Purkinje cell (primary cell): ENCODE results near the gene C9orf40. TPM values are rescaled to one million over a fixed set of nuclear protein-coding genes. Genes with fewer than 3 reads are reported as not detected.

ENCODE experiments used
- polyA plus RNA-seq: library from polyadenylated mRNA; unstranded; fragments of >200 nt; fragmentation: Nextera tagmentation; gene quantifications from 2 replicates; pipeline ENCODE4 v1.2.1, GENCODE V29; 2014

The C9orf40 gene, protein sequence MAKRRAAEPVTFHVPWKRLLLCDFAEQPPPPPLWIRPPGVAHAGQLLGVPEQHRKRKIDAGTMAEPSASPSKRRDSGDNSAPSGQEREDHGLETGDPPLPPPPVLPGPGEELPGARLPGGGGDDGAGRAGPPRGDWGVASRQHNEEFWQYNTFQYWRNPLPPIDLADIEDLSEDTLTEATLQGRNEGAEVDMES
- polyA plus RNA-seq = 6.5 and 11.2 TPM in 2 replicates

DNA sequence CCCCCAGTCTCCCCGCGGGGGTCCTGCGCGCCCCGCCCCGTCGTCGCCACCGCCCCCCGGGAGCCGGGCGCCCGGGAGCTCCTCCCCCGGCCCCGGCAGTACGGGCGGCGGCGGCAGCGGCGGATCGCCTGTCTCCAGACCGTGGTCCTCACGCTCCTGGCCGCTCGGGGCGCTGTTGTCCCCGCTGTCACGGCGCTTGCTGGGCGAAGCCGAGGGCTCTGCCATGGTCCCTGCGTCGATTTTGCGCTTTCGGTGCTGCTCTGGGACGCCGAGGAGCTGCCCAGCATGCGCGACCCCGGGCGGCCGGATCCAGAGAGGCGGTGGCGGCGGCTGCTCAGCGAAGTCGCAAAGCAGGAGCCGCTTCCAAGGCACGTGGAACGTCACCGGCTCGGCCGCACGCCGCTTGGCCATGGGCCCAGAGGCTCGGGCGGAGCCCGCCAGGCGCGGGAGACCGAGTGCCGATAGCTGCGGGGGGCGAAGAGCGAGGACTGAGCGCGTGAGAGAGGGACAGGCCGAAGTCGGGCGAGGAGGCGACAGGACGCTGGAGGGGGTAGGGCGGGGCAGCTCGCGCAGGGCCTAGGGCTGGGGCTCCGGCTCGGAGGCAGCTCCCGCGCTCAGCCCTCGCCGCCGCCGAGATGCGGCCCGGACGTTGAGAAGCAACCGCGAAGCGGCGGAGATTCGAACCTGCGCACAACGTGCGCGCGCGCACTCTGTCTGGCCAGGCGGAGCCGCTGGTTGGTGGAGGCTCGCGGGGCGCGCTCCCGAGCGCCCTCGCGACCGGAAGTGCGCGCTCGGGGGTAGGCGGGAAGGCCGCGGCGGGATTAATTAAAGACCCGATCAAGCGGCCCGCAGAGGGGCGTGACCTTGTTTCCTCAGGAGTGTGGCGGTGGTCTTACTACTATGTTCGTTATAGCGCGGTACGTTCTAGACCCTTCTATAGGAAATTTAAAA, at the start of gene C9orf40:
Gene C9orf40, minus strand, starts transcription at position 712 of the 951 bp plus-strand sequence. Its CDS starts 301 bp downstream, at position 411.

Other genes with a start within 250 kb of the C9orf40 start
- not detected in 2 replicates for gene TRPM6, start 65.0 kb downstream of the C9orf40 start, polyA plus RNA-seq
- 12.2 and 15.4 TPM in 2 replicates for gene CARNMT1, start 75.4 kb upstream of the C9orf40 start, polyA plus RNA-seq
- 24.6 and 41.4 TPM in 2 replicates for gene NMRK1, start 135.2 kb upstream of the C9orf40 start, polyA plus RNA-seq
- 26.5 and 48.7 TPM in 2 replicates for gene OSTF1, start 135.6 kb upstream of the C9orf40 start, polyA plus RNA-seq